SU-DHL-6 (cell line): ENCODE data around the gene RNF43.

ENCODE experiments used
- H2AFZ ChIP-seq: fragments of 200-600 bp; sonication (generic); 2 replicates; pipeline ENCODE4 v1.6.1; 2014; ENCODE audit warnings: low read depth, mild to moderate bottlenecking, moderate library complexity, mixed read lengths, antibody characterized with exemption, low read length; ENCODE audit not compliant: severe bottlenecking
- H3F3A ChIP-seq: fragments of 200-600 bp; shearing (Covaris generic); 2 replicates; pipeline ENCODE4 v1.6.0; 2016; ENCODE audit warnings: antibody characterized with exemption, mild to moderate bottlenecking; ENCODE audit not compliant: insufficient read depth
- H3K27ac ChIP-seq: fragments of 200-600 bp; sonication (generic); 2 replicates; pipeline ENCODE4 v1.5.1; 2016; ENCODE audit warnings: low read depth, mild to moderate bottlenecking, low read length, moderate library complexity, mixed read lengths
- H3K27me3 ChIP-seq: fragments of 200-600 bp; sonication (generic), shearing (Covaris generic); 2 replicates; pipeline ENCODE4 v1.6.0; 2014; ENCODE audit warnings: mild to moderate bottlenecking, low read length
- H3K36me3 ChIP-seq: fragments of 200-600 bp; sonication (generic); 2 replicates; pipeline ENCODE4 v1.6.1; 2014; ENCODE audit warnings: mild to moderate bottlenecking, low read length, mixed read lengths
- H3K4me2 ChIP-seq: fragments of 300-600, 200-600 bp; shearing (Covaris generic), sonication (generic); 2 replicates; pipeline ENCODE4 v1.6.0; 2014; ENCODE audit warnings: low read length, low read depth, mild to moderate bottlenecking; ENCODE audit not compliant: poor library complexity, severe bottlenecking
- H3K4me3 ChIP-seq: fragments of 200-600 bp; sonication (generic); 2 replicates; pipeline ENCODE4 v1.5.1; 2014; ENCODE audit warnings: antibody characterized with exemption, low read length, mild to moderate bottlenecking, mixed read lengths; ENCODE audit not compliant: insufficient read depth, poor library complexity, severe bottlenecking
- H3K79me2 ChIP-seq: fragments of 200-600 bp; sonication (generic); 2 replicates; pipeline ENCODE4 v1.6.1; 2014; ENCODE audit warnings: mild to moderate bottlenecking, low read length, moderate library complexity; ENCODE audit not compliant: insufficient read depth
- H3K9ac ChIP-seq: fragments of 200-600 bp; sonication (generic); 2 replicates; pipeline ENCODE4 v1.7.0; 2014; ENCODE audit warnings: mild to moderate bottlenecking, low read length
- H3K9me2 ChIP-seq: fragments of 200-600 bp; sonication (generic); replicated peaks from 2 replicates; pipeline ENCODE4 v1.6.1; 2014; ENCODE audit warnings: low read length; ENCODE audit not compliant: insufficient read depth
- H3K9me3 ChIP-seq: fragments of 200-600 bp; sonication (generic); 2 replicates; pipeline ENCODE4 v1.6.1; 2014; ENCODE audit warnings: low read length, mixed read lengths; ENCODE audit not compliant: insufficient read depth
- H4K20me1 ChIP-seq: fragments of 200-600 bp; sonication (generic); 2 replicates; pipeline ENCODE4 v1.6.1; 2014; ENCODE audit warnings: low read depth, mild to moderate bottlenecking, antibody characterized with exemption, low read length, moderate library complexity, mixed read lengths
- EZH2phosphoT487 ChIP-seq: fragments of 200-600 bp; sonication (generic), shearing (Covaris generic); conservative IDR thresholded peaks from 2 replicates; pipeline ENCODE4 v1.6.1; 2018; ENCODE audit warnings: mild to moderate bottlenecking, antibody characterized with exemption, low read length, moderate library complexity, mixed read lengths
- TF ChIP-seq, protein P1 (sequence below): fragments of 200-600 bp; sonication (generic); IDR thresholded peaks from one replicate; pipeline ENCODE4 v1.5.1; 2017; ENCODE audit warnings: antibody characterized with exemption, mild to moderate bottlenecking, low read length, moderate library complexity; ENCODE audit not compliant: insufficient read depth, poor library complexity, severe bottlenecking

RNF43 gene

DNA sequence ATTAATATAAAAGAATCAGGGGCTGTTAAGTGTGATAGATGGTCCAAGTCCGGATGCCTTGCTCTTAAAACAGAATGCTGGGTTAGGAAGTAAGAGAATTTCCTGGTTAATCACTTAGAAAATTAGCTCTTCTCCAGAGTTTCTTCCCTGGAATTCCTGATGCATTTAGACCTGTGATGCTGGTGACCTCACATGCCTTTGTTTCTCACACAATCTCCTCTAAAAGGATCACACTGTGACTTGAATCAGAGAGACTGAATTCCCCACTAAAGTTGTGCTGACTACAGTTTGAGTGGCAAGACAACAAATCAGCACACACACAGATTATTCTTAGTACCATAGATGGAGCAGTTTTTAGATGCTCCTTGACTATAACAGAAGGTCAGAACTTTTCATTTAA is 4.4 kb upstream of the RNF43 start:
- no peaks in the 10 kb centered on the region for H4K20me1 ChIP-seq
- H3K4me3 ChIP-seq: no peak overlapping the region
- H3K27me3 ChIP-seq: no peaks in the 10 kb centered on the region
- no peaks in the 10 kb centered on the region for H3K79me2 ChIP-seq
- H3K9me3 ChIP-seq: no peaks in the 10 kb centered on the region
- no peaks in the 10 kb centered on the region for H3K36me3 ChIP-seq
- TF ChIP-seq, protein P1, sequence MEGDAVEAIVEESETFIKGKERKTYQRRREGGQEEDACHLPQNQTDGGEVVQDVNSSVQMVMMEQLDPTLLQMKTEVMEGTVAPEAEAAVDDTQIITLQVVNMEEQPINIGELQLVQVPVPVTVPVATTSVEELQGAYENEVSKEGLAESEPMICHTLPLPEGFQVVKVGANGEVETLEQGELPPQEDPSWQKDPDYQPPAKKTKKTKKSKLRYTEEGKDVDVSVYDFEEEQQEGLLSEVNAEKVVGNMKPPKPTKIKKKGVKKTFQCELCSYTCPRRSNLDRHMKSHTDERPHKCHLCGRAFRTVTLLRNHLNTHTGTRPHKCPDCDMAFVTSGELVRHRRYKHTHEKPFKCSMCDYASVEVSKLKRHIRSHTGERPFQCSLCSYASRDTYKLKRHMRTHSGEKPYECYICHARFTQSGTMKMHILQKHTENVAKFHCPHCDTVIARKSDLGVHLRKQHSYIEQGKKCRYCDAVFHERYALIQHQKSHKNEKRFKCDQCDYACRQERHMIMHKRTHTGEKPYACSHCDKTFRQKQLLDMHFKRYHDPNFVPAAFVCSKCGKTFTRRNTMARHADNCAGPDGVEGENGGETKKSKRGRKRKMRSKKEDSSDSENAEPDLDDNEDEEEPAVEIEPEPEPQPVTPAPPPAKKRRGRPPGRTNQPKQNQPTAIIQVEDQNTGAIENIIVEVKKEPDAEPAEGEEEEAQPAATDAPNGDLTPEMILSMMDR: no peak
- no peak for TF ChIP-seq EZH2phosphoT487
- no peaks in the 10 kb centered on the region for H3F3A ChIP-seq
- no peak overlapping the region for H2AFZ ChIP-seq
- no peaks in the 10 kb centered on the region for H3K9me2 ChIP-seq
- H3K4me2 ChIP-seq: no peak overlapping the region
- no peak overlapping the region for H3K9ac ChIP-seq
- no peak overlapping the region for H3K27ac ChIP-seq

DNA sequence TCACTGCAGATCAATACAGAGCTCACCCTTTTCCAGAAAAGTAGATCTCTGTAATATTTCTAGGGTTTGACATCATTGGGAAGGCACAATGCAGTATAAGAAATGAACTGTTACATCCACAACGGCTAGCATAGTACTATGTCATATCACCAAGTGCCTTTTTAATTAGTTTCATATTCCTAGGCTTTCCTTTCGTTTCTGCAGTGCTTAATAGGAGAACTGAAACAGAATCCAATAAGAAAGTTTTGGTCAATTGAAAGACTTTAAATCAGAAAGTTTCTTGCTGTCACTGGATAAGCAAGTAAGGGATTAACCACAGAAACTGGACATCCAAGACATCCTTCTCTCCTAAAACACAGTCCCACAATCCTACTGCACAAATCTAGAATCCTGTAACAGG is 3.5 kb upstream of the RNF43 start:
- H4K20me1 ChIP-seq: no peaks in the 10 kb centered on the region
- no peak overlapping the region for H3K4me2 ChIP-seq
- no peak overlapping the region for H3K9ac ChIP-seq
- no peak for TF ChIP-seq EZH2phosphoT487
- TF ChIP-seq, protein P1: no peak
- no peaks in the 10 kb centered on the region for H3F3A ChIP-seq
- no peak overlapping the region for H3K27ac ChIP-seq
- H3K36me3 ChIP-seq: no peaks in the 10 kb centered on the region
- no peaks in the 10 kb centered on the region for H3K79me2 ChIP-seq
- no peaks in the 10 kb centered on the region for H3K9me2 ChIP-seq
- no peaks in the 10 kb centered on the region for H3K9me3 ChIP-seq
- H3K27me3 ChIP-seq: no peaks in the 10 kb centered on the region
- H3K4me3 ChIP-seq: no peak overlapping the region
- H2AFZ ChIP-seq: no peak overlapping the region

- H3F3A ChIP-seq: no peaks in the 10 kb centered on the region
- no peaks in the 10 kb centered on the region for H4K20me1 ChIP-seq
- H3K9me2 ChIP-seq: no peaks in the 10 kb centered on the region
- peak overlapping the region; percentile 52 for H3K4me2 ChIP-seq
- H3K9ac ChIP-seq: peak overlapping the region; percentile 30; the same call in 1 of the 2 replicates
- H3K79me2 ChIP-seq: no peaks in the 10 kb centered on the region
- TF ChIP-seq EZH2phosphoT487: no peak
- TF ChIP-seq, protein P1: no peak
- H3K27me3 ChIP-seq: no peaks in the 10 kb centered on the region
- peak overlapping the region; percentile 22 for H3K4me3 ChIP-seq
- no peaks in the 10 kb centered on the region for H3K36me3 ChIP-seq
- peak overlapping the region; percentile 12 for H2AFZ ChIP-seq
- H3K27ac ChIP-seq: 0 out of 2 replicates have a peak overlapping the region, but pooled peaks have one; percentile 23
- no peaks in the 10 kb centered on the region for H3K9me3 ChIP-seq
Observed at GRCh38 chr17:58416937-58417299, 416 bp downstream of the RNF43 start.
